Neural cell (in vitro differentiated cells): Measurements from ENCODE around the gene AFF2. TPM values are rescaled to one million over a fixed set of nuclear protein-coding genes. Genes with fewer than 3 reads are reported as not detected.

Experiments
- H2AFZ ChIP-seq: fragments of 200-600, 300-800 bp; sonication (generic), shearing (Covaris generic); 2 replicates; pipeline ENCODE4 v1.6.0; 2014; ENCODE audit warnings: low read depth, mild to moderate bottlenecking, antibody characterized with exemption, low read length, moderate library complexity
- H3F3A ChIP-seq: fragments of 200-600 bp; shearing (Covaris generic); 2 replicates; pipeline ENCODE4 v1.6.1; 2016; ENCODE audit warnings: mild to moderate bottlenecking, moderate library complexity, mixed read lengths, antibody characterized with exemption, low read length; ENCODE audit not compliant: insufficient read depth, poor library complexity, severe bottlenecking
- H3K27ac ChIP-seq: fragments of 200-600, 300-800 bp; sonication (generic), shearing (Covaris generic); 2 replicates; pipeline ENCODE4 v1.5.1; 2014; ENCODE audit warnings: mild to moderate bottlenecking, low read length, moderate library complexity
- H3K27me3 ChIP-seq: fragments of 300-800, 200-600 bp; sonication (generic), shearing (Covaris generic); 2 replicates; pipeline ENCODE4 v1.6.0; 2014; ENCODE audit warnings: mild to moderate bottlenecking, low read depth, low read length, moderate library complexity; ENCODE audit not compliant: insufficient read depth
- H3K36me3 ChIP-seq: fragments of 300-800, 200-600 bp; sonication (generic), shearing (Covaris generic); 2 replicates; pipeline ENCODE4 v1.5.1; 2014; ENCODE audit warnings: mild to moderate bottlenecking, antibody characterized with exemption, low read length, moderate library complexity; ENCODE audit not compliant: insufficient read depth
- H3K4me2 ChIP-seq: fragments of 300-800, 200-600 bp; sonication (generic), shearing (Covaris generic); 2 replicates; pipeline ENCODE4 v1.6.0; 2014; ENCODE audit warnings: mild to moderate bottlenecking, low read length
- H3K4me3 ChIP-seq: fragments of 300-800, 200-600 bp; sonication (generic), shearing (Covaris generic); 2 replicates; pipeline ENCODE4 v1.5.1; 2014; ENCODE audit warnings: mild to moderate bottlenecking, low read length, moderate library complexity
- H3K79me2 ChIP-seq: fragments of 200-600 bp; shearing (Covaris generic); replicated peaks from 2 replicates; pipeline ENCODE4 v1.6.0; 2014; ENCODE audit warnings: mild to moderate bottlenecking, low read length, moderate library complexity; ENCODE audit not compliant: insufficient read depth
- H3K9ac ChIP-seq: fragments of 300-800, 200-600 bp; sonication (generic), shearing (Covaris generic); 2 replicates; pipeline ENCODE4 v1.6.1; 2016; ENCODE audit warnings: mild to moderate bottlenecking, low read length, mixed read lengths
- H3K9me2 ChIP-seq: fragments of 200-600 bp; shearing (Covaris generic); 2 replicates; pipeline ENCODE4 v1.6.1; 2016; ENCODE audit warnings: mild to moderate bottlenecking, low read length, mixed read lengths; ENCODE audit not compliant: insufficient read depth
- H3K9me3 ChIP-seq: fragments of 200-600, 300-800 bp; sonication (generic), shearing (Covaris generic); 2 replicates; pipeline ENCODE4 v1.6.1; 2016; ENCODE audit warnings: mild to moderate bottlenecking, mixed run types, low read length, moderate library complexity, mixed read lengths
- H4K20me1 ChIP-seq: fragments of 200-600 bp; shearing (Covaris generic); 2 replicates; pipeline ENCODE4 v1.6.1; 2016; ENCODE audit warnings: mild to moderate bottlenecking, mixed run types; ENCODE audit not compliant: insufficient read depth
- EP300 ChIP-seq: fragments of 450-650 bp; conservative IDR thresholded peaks from 2 replicates; pipeline ENCODE4 v1.6.1; 2014; ENCODE audit warnings: antibody characterized with exemption, mild to moderate bottlenecking, moderate library complexity; ENCODE audit not compliant: poor library complexity, severe bottlenecking
- EZH2 ChIP-seq: fragments of 200-600, 300-800 bp; shearing (Covaris generic), sonication (generic); IDR thresholded peaks from 2 replicates; pipeline ENCODE4 v1.6.1; 2014; ENCODE audit warnings: antibody characterized with exemption, low read length, borderline replicate concordance, mild to moderate bottlenecking; ENCODE audit not compliant: insufficient read depth, poor library complexity, severe bottlenecking
- MXI1 ChIP-seq: fragments of 450-650 bp; conservative IDR thresholded peaks from 2 replicates; pipeline ENCODE4 v1.6.1; 2014; ENCODE audit warnings: antibody characterized with exemption, mild to moderate bottlenecking; ENCODE audit not compliant: poor library complexity, severe bottlenecking
- POLR2AphosphoS5 ChIP-seq: IDR thresholded peaks from 2 replicates; pipeline ENCODE4 v1.6.1; 2012
- RAD21 ChIP-seq: fragments of 450-650 bp; conservative IDR thresholded peaks from 2 replicates; pipeline ENCODE4 v1.6.1; 2014; ENCODE audit warnings: antibody characterized with exemption, mild to moderate bottlenecking, moderate library complexity
- SMC3 ChIP-seq: fragments of 450-650 bp; conservative IDR thresholded peaks from 2 replicates; pipeline ENCODE4 v1.6.1; 2014; ENCODE audit warnings: antibody characterized with exemption, mild to moderate bottlenecking, moderate library complexity; ENCODE audit not compliant: poor library complexity
- TAF1 ChIP-seq: IDR thresholded peaks from 2 replicates; pipeline ENCODE4 v1.6.1; 2012; ENCODE audit warnings: low read depth
- polyA plus RNA-seq: library from polyadenylated mRNA; depleted of rRNA; stranded (reverse); fragments of >200 nt; gene quantifications from 2 replicates; pipeline ENCODE4 v1.2.3, GENCODE V29; 2014
- TF ChIP-seq, protein P1 (sequence below): IDR thresholded peaks from 2 replicates; pipeline ENCODE4 v1.6.1; 2012; ENCODE audit warnings: borderline replicate concordance
- TF ChIP-seq, protein P2 (sequence below): fragments of 450-650 bp; IDR thresholded peaks from 2 replicates; pipeline ENCODE4 v1.5.1; 2014; ENCODE audit warnings: antibody characterized with exemption, mild to moderate bottlenecking, moderate library complexity; ENCODE audit not compliant: poor library complexity, severe bottlenecking

AFF2 gene
- polyA plus RNA-seq, 1 donor from 2014 or later, result 10.5 TPM

DNA sequence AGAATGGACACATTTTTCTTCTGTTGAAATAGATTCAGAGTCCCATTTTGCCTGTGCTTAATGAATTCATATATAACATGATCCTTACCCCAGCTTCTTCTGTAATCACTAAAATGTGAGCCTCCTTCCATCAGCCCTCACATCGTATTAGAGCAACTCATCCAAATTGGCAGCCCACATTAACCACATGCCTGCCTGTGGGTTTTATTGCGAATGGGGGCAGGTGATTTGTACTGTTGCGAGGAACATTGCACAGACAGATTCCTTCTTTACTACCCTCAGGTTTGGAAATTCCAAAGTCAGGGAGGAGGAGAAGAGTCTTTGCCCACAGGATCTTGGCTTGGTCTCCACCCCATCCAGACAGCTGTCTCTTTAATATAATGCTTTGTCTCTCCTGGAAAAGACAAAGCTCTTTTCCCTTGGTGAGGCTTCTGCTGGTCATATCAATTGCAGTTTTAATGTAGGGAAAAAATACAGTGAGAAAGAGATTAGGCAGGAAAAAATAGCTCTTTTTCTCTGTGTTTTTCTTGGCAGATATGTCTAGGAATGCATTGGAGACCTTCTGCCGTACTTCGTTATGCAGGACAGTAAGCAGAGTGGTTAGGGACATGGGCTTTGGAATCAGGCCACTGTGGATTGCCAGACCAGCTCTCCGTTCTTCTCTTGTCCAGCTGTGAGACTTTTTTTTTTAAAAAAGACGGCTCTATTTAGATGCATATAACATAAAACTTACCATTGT, 371.2 kb downstream of the AFF2 start:
- Histone ChIP-seq H3K27me3 (no peaks in the 10 kb centered on the region), H3K79me2 (no peaks in the 10 kb centered on the region), H4K20me1 (no peaks in the 10 kb centered on the region), H3K9ac (no peak overlapping the region), H3K27ac (no peak overlapping the region), H3F3A (no peaks in the 10 kb centered on the region), H3K9me3 (no peaks in the 10 kb centered on the region), H2AFZ (no peak overlapping the region), H3K36me3 (no peaks in the 10 kb centered on the region), H3K4me2 (no peak overlapping the region), H3K4me3 (no peak overlapping the region), H3K9me2 (no peaks in the 10 kb centered on the region)
- TF ChIP-seq SMC3, result no peak
- TF ChIP-seq, protein P1, sequence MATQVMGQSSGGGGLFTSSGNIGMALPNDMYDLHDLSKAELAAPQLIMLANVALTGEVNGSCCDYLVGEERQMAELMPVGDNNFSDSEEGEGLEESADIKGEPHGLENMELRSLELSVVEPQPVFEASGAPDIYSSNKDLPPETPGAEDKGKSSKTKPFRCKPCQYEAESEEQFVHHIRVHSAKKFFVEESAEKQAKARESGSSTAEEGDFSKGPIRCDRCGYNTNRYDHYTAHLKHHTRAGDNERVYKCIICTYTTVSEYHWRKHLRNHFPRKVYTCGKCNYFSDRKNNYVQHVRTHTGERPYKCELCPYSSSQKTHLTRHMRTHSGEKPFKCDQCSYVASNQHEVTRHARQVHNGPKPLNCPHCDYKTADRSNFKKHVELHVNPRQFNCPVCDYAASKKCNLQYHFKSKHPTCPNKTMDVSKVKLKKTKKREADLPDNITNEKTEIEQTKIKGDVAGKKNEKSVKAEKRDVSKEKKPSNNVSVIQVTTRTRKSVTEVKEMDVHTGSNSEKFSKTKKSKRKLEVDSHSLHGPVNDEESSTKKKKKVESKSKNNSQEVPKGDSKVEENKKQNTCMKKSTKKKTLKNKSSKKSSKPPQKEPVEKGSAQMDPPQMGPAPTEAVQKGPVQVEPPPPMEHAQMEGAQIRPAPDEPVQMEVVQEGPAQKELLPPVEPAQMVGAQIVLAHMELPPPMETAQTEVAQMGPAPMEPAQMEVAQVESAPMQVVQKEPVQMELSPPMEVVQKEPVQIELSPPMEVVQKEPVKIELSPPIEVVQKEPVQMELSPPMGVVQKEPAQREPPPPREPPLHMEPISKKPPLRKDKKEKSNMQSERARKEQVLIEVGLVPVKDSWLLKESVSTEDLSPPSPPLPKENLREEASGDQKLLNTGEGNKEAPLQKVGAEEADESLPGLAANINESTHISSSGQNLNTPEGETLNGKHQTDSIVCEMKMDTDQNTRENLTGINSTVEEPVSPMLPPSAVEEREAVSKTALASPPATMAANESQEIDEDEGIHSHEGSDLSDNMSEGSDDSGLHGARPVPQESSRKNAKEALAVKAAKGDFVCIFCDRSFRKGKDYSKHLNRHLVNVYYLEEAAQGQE, result no peak
- no peak for TF ChIP-seq RAD21
- no peak for TF ChIP-seq MXI1
- no peak for TF ChIP-seq TAF1
- TF ChIP-seq EZH2, result no peak
- TF ChIP-seq EP300, result no peak
- no peak for TF ChIP-seq POLR2AphosphoS5
- TF ChIP-seq, protein P2, sequence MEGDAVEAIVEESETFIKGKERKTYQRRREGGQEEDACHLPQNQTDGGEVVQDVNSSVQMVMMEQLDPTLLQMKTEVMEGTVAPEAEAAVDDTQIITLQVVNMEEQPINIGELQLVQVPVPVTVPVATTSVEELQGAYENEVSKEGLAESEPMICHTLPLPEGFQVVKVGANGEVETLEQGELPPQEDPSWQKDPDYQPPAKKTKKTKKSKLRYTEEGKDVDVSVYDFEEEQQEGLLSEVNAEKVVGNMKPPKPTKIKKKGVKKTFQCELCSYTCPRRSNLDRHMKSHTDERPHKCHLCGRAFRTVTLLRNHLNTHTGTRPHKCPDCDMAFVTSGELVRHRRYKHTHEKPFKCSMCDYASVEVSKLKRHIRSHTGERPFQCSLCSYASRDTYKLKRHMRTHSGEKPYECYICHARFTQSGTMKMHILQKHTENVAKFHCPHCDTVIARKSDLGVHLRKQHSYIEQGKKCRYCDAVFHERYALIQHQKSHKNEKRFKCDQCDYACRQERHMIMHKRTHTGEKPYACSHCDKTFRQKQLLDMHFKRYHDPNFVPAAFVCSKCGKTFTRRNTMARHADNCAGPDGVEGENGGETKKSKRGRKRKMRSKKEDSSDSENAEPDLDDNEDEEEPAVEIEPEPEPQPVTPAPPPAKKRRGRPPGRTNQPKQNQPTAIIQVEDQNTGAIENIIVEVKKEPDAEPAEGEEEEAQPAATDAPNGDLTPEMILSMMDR, result no peak

DNA sequence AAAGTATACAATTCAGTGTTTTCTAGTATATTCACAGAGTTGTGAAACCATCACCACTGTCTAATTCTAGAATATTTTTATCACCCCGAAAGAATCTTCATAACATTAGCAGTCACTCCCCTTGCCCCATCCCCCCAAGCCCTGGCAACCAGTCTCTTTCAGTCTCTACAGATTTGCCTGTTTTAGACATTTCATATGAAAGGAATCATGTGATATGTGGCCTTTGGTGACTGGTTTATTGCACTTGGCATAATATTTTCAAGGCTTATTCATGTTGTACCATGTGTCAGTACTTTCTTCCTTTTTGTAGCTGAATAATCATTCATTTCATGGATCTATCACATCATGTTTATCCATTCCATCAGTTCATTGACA, 371.7 kb downstream of the AFF2 start:
- H3K79me2 ChIP-seq, result no peaks in the 10 kb centered on the region
- H3K27me3 ChIP-seq, result no peaks in the 10 kb centered on the region
- no peaks in the 10 kb centered on the region for H3K9me2 ChIP-seq
- H3K4me3 ChIP-seq, result no peak overlapping the region
- no peak overlapping the region for H3K27ac ChIP-seq
- TF ChIP-seq RAD21, result no peak
- H3K36me3 ChIP-seq, result no peaks in the 10 kb centered on the region
- no peak overlapping the region for H3K9ac ChIP-seq
- H3K9me3 ChIP-seq, result no peaks in the 10 kb centered on the region
- H2AFZ ChIP-seq, result no peak overlapping the region
- no peak overlapping the region for H3K4me2 ChIP-seq
- no peaks in the 10 kb centered on the region for H4K20me1 ChIP-seq
- no peaks in the 10 kb centered on the region for H3F3A ChIP-seq
